ENCODE data around the gene CLCN2. TPM values are rescaled to one million over a fixed set of nuclear protein-coding genes. Genes with fewer than 3 reads are reported as not detected.

The CLCN2 gene
- total RNA-seq, result 6.9 and 9.6 TPM in 2 replicates

DNA sequence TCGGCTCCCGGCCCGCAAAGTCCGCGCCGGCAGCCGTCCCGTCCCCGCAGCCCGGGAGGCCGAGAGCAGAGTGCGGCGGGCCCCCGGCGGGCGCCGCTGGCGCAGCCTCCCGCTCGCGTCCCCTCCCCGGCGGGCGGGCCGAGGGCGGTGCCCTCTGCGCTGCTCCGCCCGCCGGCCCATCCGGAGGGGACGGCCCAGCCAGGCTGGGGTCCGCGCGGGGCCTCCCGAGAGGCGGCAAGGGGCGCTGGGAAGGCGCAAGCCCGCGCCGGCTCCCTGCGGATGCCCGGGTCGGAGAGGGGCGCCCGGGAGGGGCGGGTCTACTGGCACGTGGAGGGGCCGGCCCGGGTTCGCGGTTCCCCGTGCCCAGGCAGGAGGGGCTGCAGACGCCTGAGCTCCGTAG is at the start of gene CLCN2, which contains the start of gene POLR2H:
TSS of gene CLCN2 (minus strand) at position 74 of the 400 bp plus-strand sequence. CDS start 126 bp downstream, outside the sequence.
TSS of gene POLR2H (plus strand) at position 179 of the 400 bp plus-strand sequence. CDS start 1,783 bp downstream, outside the sequence.
- intact Hi-C loops (cut with micrococcal nuclease), result loop anchor here (5.0 kb wide), 1 partner anchor 351 kb away; the partner anchor contains the start of gene MAGEF1
- H3K4me1 Mint-ChIP-seq (ENCODE audit: low read depth), result peaks cover 15% of the 10 kb centered on the region
- no peaks in the 10 kb centered on the region for H3K9me3 Mint-ChIP-seq
- H3K27ac Mint-ChIP-seq, result peak within 1 kb of the TSS; percentile 94
- DNase-seq (ENCODE audit: low spot score), result peak; percentile 51
- H3K4me3 Mint-ChIP-seq (ENCODE audit: low read depth), result peak within 1 kb of the TSS; percentile 90
- peaks cover 25% of the 10 kb centered on the region for H3K36me3 Mint-ChIP-seq (ENCODE audit: low read depth)
- no peaks in the 10 kb centered on the region for H3K27me3 Mint-ChIP-seq (ENCODE audit: low read depth)

DNA sequence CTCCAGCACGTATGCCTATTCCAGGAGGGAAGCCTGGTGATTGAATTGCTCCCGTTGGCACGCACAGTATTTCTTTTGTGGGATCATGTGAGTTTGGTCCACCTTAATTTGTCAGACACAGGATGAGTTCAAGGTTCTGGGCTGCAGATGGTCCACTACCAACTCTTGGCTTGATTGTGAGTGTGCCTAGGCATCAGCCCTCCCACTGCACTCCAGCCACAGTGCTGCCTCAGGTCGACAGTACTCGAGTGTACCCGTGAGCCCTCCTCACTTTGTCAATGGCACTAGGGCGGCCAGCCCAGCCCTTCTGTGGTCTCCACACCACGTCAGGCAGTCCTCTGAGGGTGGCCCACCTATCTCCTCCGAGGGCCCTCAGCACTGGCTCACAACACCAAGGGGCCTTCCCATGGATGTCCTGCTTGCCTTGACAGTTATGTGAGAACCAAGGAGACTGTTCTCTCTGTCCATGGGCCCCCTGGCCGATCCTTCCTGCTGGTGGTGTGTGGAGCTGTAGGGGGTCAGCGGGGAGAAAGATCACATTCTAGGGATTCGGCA is 48.6 kb upstream of the CLCN2 start:
- Mint-ChIP-seq H3K27me3 (ENCODE audit: low read depth) (peaks cover 5% of the 10 kb centered on the region), H3K9me3 (no peaks in the 10 kb centered on the region), H3K4me3 (ENCODE audit: low read depth) (no peak overlapping the region), H3K36me3 (ENCODE audit: low read depth) (no peaks in the 10 kb centered on the region), H3K4me1 (ENCODE audit: low read depth) (no peaks in the 10 kb centered on the region), H3K27ac (no peak overlapping the region)
- intact Hi-C loops (cut with micrococcal nuclease), result no loop called here
- DNase-seq (ENCODE audit: low spot score), result no peak

DNA sequence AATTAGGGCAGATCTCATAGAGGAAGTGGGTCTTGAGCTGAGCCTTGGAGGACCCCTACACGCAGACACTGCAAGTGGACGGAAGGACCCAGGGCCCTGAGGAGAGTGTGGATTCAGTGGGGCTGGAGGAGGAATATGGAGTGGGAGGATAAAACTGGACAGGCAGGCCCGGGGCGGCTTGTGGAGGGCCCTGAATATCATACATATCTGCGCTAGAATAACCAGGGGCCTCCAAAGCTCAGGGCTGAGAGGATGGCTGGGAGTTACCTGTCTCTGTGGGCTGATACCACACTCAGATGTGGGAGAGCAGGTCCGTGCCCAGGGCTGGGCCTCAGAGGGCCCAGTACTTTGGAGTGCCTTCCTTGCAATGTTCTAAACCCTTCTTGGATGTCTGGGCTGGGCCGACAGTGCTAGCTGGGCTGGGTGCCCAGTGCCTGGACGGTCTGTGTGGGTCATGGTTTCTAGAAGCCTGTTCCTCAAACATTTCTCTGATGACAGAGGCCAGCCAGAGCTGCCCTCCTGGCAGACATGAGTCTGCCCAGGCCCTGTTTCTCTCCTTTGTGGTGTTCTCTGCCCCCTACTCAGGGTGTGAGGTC is 48.0 kb upstream of the CLCN2 start:
- Mint-ChIP-seq H3K4me3 (ENCODE audit: low read depth) (no peak overlapping the region), H3K27ac (no peak overlapping the region), H3K27me3 (ENCODE audit: low read depth) (peaks cover 5% of the 10 kb centered on the region), H3K36me3 (ENCODE audit: low read depth) (no peaks in the 10 kb centered on the region), H3K9me3 (no peaks in the 10 kb centered on the region), H3K4me1 (ENCODE audit: low read depth) (no peaks in the 10 kb centered on the region)
- DNase-seq (ENCODE audit: low spot score), result no peak
- intact Hi-C loops (cut with micrococcal nuclease), result no loop called here

DNA sequence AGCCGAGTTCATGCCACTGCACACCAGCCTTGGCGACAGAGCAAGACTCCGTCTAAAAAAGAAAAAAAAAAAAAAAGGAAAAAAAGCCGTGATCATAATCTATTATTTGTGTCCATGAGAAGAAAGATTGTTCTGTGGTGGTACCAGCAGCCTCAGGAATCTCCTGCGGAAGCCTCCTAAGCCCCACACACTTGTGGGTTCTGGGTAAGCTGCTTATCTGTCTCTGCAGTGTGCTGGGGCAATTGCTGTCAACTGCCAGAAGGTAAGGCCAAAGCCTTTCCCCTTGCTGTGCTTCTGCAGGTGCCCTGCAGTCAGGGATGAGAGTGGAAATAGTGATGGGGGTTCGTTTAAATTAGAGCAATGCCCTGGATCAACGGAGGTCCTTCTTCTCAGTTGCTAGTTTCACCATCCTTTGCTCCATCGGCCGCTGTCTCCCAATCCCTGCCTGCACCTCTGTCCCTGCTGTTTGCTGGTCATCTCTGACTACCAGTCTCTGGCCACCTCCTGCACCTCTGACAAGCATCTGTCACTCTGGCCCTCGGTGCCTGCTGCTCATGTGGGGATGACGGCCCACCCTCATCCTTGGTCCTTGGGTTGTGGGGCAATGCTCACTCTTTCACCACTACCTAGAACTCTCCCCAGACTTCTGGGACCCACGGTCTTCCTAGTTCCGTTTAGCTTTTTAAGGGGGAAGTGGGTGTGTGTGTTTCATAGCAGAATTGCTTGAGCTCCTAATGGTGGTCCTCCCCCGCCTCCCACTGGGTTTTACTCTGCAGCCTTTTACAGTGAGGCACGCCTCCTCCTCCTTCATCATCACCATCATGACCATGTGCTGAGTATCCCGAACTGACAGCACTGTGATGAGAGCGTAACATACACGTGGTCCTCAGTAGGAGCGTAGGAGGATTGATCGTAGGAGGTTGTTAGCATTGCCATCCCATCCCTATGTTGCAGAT is 43.9 kb upstream of the CLCN2 start:
- Mint-ChIP-seq H3K36me3 (ENCODE audit: low read depth) (no peaks in the 10 kb centered on the region), H3K4me1 (ENCODE audit: low read depth) (no peaks in the 10 kb centered on the region), H3K4me3 (ENCODE audit: low read depth) (no peak overlapping the region), H3K9me3 (no peaks in the 10 kb centered on the region), H3K27me3 (ENCODE audit: low read depth) (peaks cover 20% of the 10 kb centered on the region), H3K27ac (no peak overlapping the region)
- intact Hi-C loops (cut with micrococcal nuclease), result no loop called here
- DNase-seq (ENCODE audit: low spot score), result no peak

GRCh38 chr3:184399410-184399809 is 38.0 kb upstream of the CLCN2 start:
- Mint-ChIP-seq H3K4me1 (ENCODE audit: low read depth) (no peaks in the 10 kb centered on the region), H3K27ac (no peak overlapping the region), H3K4me3 (ENCODE audit: low read depth) (no peak overlapping the region), H3K36me3 (ENCODE audit: low read depth) (no peaks in the 10 kb centered on the region), H3K27me3 (ENCODE audit: low read depth) (peaks cover 20% of the 10 kb centered on the region), H3K9me3 (no peaks in the 10 kb centered on the region)
- no peak for DNase-seq (ENCODE audit: low spot score)
- intact Hi-C loops (cut with micrococcal nuclease), result no loop called here

DNA sequence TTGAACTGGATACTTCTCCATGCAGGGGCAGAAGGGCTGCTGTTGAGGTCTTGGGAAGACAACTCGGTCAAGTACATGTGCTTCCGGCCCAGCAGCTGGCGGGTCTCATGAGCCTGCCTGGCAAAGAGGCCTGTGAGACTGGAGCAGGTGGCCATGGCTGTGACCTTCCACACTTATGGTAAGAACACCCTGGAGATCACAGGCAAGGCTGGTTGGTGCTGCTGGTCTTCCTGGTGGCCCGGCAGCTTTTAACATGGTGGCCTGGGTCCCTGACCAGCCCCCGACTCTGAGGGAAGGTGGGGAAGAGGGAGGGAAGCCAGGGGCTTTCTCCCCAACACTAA is 33.9 kb upstream of the CLCN2 start:
- H3K27ac Mint-ChIP-seq, result no peak overlapping the region

DNA sequence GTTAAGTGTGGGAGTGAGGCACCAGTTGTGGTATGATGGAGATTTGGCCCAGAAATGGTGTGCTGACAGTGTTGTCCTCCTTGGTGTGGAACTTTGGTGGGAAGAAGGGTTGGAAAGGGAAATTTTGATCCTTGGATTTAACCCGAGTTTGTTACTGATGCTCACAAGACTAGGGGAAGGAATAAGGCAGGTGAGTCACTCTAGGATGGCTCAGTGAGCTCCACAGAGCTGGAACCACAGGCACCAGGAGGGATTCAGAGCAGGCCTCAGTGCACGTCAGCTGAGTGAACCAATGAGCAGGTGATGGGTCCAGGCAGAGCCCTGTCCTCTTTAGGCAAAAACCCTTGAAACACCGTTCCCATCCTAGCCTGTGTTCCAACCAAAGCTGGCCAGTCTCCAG is 29.9 kb upstream of the CLCN2 start:
- Mint-ChIP-seq H3K27me3 (ENCODE audit: low read depth) (peaks cover 22% of the 10 kb centered on the region), H3K4me3 (ENCODE audit: low read depth) (no peak overlapping the region), H3K27ac (no peak overlapping the region), H3K9me3 (no peaks in the 10 kb centered on the region), H3K4me1 (ENCODE audit: low read depth) (no peaks in the 10 kb centered on the region), H3K36me3 (ENCODE audit: low read depth) (no peaks in the 10 kb centered on the region)
- intact Hi-C loops (cut with micrococcal nuclease), result no loop called here
- no peak for DNase-seq (ENCODE audit: low spot score)

More for the DNA sequence above, 33.9 kb upstream of the CLCN2 start:
- DNase-seq (ENCODE audit: low spot score), result no peak
- Mint-ChIP-seq H3K27me3 (ENCODE audit: low read depth) (peaks cover 18% of the 10 kb centered on the region), H3K4me1 (ENCODE audit: low read depth) (no peaks in the 10 kb centered on the region), H3K4me3 (ENCODE audit: low read depth) (no peak overlapping the region), H3K36me3 (ENCODE audit: low read depth) (no peaks in the 10 kb centered on the region), H3K9me3 (no peaks in the 10 kb centered on the region)
- intact Hi-C loops (cut with micrococcal nuclease), result no loop called here

- H3K27me3 Mint-ChIP-seq (ENCODE audit: low read depth), result peaks cover 22% of the 10 kb centered on the region
- H3K4me1 Mint-ChIP-seq (ENCODE audit: low read depth), result no peaks in the 10 kb centered on the region
- H3K4me3 Mint-ChIP-seq (ENCODE audit: low read depth), result no peak overlapping the region
- no peaks in the 10 kb centered on the region for H3K36me3 Mint-ChIP-seq (ENCODE audit: low read depth)
- no peak overlapping the region for H3K27ac Mint-ChIP-seq
- no peaks in the 10 kb centered on the region for H3K9me3 Mint-ChIP-seq
- intact Hi-C loops (cut with micrococcal nuclease), result no loop called here
- no peak for DNase-seq (ENCODE audit: low spot score)
These were observed 28.6 kb upstream of the CLCN2 start for GRCh38 chr3:184389935-184390528.

DNA sequence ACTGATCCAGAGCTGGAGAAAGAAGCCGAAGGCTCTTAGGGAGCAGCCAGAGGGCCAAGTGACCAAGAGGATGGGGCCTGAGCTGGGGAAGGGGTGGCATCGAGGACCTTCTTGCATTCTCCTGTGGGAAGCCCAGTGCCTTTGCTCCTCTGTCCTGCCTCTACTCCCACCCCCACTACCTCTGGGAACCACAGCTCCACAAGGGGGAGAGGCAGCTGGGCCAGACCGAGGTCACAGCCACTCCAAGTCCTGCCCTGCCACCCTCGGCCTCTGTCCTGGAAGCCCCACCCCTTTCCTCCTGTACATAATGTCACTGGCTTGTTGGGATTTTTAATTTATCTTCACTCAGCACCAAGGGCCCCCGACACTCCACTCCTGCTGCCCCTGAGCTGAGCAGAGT is 28.0 kb upstream of the CLCN2 start:
- Mint-ChIP-seq H3K4me1 (ENCODE audit: low read depth) (no peaks in the 10 kb centered on the region), H3K9me3 (no peaks in the 10 kb centered on the region), H3K4me3 (ENCODE audit: low read depth) (no peak overlapping the region), H3K27me3 (ENCODE audit: low read depth) (peaks cover 25% of the 10 kb centered on the region), H3K27ac (no peak overlapping the region), H3K36me3 (ENCODE audit: low read depth) (no peaks in the 10 kb centered on the region)
- intact Hi-C loops (cut with micrococcal nuclease), result no loop called here
- DNase-seq (ENCODE audit: low spot score), result no peak

- no peaks in the 10 kb centered on the region for H3K9me3 Mint-ChIP-seq
- intact Hi-C loops (cut with micrococcal nuclease), result no loop called here
These were observed 27.5 kb upstream of the CLCN2 start for GRCh38 chr3:184388936-184389230.

GRCh38 chr3:184388164-184388935 is 26.9 kb upstream of the CLCN2 start:
- Mint-ChIP-seq H3K9me3 (no peaks in the 10 kb centered on the region), H3K27me3 (ENCODE audit: low read depth) (peaks cover 23% of the 10 kb centered on the region), H3K4me1 (ENCODE audit: low read depth) (no peaks in the 10 kb centered on the region), H3K27ac (no peak overlapping the region), H3K36me3 (ENCODE audit: low read depth) (no peaks in the 10 kb centered on the region), H3K4me3 (ENCODE audit: low read depth) (no peak overlapping the region)
- intact Hi-C loops (cut with micrococcal nuclease), result no loop called here
- no peak for DNase-seq (ENCODE audit: low spot score)

More at GRCh38 chr3:184388936-184389230, 27.5 kb upstream of the CLCN2 start:
- DNase-seq (ENCODE audit: low spot score), result no peak
- Mint-ChIP-seq H3K27me3 (ENCODE audit: low read depth) (peaks cover 24% of the 10 kb centered on the region), H3K27ac (no peak overlapping the region), H3K36me3 (ENCODE audit: low read depth) (no peaks in the 10 kb centered on the region), H3K4me3 (ENCODE audit: low read depth) (no peak overlapping the region), H3K4me1 (ENCODE audit: low read depth) (no peaks in the 10 kb centered on the region)

DNA sequence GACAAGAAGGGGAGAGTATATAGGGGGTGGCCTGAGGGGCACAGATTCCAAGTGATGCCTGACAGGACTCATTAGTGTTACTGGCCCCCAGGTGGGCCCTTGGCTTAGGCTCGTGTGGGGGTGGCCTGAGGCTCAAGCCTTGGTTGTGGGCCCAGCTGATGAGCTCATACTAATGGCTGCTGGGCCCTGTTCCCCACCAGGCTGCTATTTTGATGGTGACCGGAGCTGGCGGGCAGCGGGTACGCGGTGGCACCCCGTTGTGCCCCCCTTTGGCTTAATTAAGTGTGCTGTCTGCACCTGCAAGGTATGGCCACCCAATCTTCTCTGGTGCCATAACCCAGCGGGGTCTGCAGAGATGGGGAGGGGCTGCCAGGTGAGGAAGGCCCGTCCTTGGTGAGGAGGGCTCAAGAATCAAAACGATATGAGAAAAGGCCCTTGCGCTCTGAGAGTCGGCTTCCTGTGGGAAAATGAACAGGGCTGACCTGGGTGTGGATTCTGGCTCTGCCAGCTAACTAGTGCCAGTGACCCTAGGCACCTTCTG is 25.8 kb upstream of the CLCN2 start:
- intact Hi-C loops (cut with micrococcal nuclease), result no loop called here
- no peak overlapping the region for H3K27ac Mint-ChIP-seq
- peaks cover 31% of the 10 kb centered on the region for H3K27me3 Mint-ChIP-seq (ENCODE audit: low read depth)
- no peak overlapping the region for H3K4me3 Mint-ChIP-seq (ENCODE audit: low read depth)
- no peaks in the 10 kb centered on the region for H3K36me3 Mint-ChIP-seq (ENCODE audit: low read depth)
- DNase-seq (ENCODE audit: low spot score), result no peak
- H3K9me3 Mint-ChIP-seq, result no peaks in the 10 kb centered on the region
- no peaks in the 10 kb centered on the region for H3K4me1 Mint-ChIP-seq (ENCODE audit: low read depth)

All from activated T-helper 2 cell treated with anti-CD3 and anti-CD28 coated beads, Interferon-gamma antibody, Interleukin-2, Interleukin-4, amounts not matched to agents 10 μg/mL and 5 μg/mL and 100 μg/mL, durations not matched to agents 14 hours and 24 hours and 36 hours (primary cell).